GM19035 (cell line): ENCODE results near the gene PCYT2.
A peak's percentile ranks its signal among the peaks of the same experiment; 100 is the strongest.

Source experiments
- ATAC-seq: cut with Tn5 transposase; IDR thresholded peaks from one replicate; pipeline ENCODE4 v1.9.1; 2021; ENCODE audit not compliant: unreplicated experiment

Gene PCYT2

DNA sequence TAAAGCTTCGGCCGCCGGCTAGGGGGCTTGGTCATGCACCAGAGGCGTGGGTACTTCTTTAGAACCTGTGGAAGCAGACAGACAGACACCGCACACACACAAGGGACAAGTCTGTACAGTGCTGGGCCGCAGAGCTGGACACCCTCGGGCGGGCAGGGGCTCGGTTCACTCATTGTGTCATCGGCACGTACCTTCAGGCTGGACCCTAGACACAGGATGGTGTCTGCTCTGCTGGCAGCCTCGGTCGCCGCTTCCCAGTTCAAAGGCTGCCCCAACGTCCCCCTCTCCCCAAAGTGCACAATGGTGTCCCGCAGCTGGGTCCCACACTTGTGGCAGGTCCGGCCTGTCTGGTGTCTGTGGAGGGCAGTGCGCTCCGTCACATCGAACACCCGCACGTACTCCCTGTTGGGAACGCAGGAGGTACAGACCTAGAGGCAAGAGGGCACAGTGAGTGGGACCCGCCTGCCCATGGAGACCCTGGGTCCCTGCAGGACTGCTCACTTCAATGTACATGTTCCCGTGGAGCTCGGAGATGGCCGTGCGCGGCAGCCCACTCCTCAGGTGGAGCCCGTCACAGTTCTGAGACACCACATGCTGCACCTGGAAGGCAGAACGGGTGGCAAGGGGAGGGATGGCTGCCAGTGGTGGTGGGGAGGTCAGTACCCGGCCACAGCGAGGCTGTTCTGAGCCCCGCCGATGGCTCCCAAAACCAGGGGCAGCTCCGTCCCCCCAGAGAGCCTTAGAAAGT lies 3.1 kb upstream of the PCYT2 start:
- ATAC-seq: no peak

GRCh38 chr17:81913394-81914102 lies 2.3 kb upstream of the PCYT2 start:
- no peak for ATAC-seq

- no peak for ATAC-seq
Observed at GRCh38 chr17:81912441-81913309, 1.5 kb upstream of the PCYT2 start.

GRCh38 chr17:81911969-81912368 lies 770 bp upstream of the PCYT2 start:
- no peak for ATAC-seq

- peak; percentile 34 for ATAC-seq
Observed at GRCh38 chr17:81910840-81911276, 341 bp downstream of the PCYT2 start.

- no peak for ATAC-seq
Observed at GRCh38 chr17:81909966-81910839, 996 bp downstream of the PCYT2 start.

- no peak for ATAC-seq
Observed at GRCh38 chr17:81909231-81909630, 2.0 kb downstream of the PCYT2 start.

DNA sequence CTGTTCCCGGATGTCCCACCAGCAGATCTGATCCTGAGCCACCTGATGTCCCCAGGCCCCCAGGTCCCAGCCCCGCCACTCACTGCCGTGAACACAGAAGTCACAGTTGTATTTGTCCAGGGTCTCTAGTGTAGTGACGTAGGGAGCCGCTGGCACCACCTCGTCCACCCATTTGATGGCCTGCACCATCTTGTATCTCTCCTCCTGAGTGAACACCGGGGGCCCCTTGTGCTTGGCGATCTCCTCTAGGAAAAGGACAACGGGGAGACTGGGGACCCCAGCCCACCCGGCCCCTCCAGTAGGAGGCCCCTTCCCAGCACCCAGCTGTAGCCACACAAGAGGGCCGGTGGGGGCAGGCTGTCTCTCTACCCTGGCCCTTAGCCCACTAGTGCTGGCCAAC lies 2.4 kb downstream of the PCYT2 start:
- ATAC-seq: no peak

- no peak for ATAC-seq
Observed at GRCh38 chr17:81907219-81908145, 3.7 kb downstream of the PCYT2 start.

DNA sequence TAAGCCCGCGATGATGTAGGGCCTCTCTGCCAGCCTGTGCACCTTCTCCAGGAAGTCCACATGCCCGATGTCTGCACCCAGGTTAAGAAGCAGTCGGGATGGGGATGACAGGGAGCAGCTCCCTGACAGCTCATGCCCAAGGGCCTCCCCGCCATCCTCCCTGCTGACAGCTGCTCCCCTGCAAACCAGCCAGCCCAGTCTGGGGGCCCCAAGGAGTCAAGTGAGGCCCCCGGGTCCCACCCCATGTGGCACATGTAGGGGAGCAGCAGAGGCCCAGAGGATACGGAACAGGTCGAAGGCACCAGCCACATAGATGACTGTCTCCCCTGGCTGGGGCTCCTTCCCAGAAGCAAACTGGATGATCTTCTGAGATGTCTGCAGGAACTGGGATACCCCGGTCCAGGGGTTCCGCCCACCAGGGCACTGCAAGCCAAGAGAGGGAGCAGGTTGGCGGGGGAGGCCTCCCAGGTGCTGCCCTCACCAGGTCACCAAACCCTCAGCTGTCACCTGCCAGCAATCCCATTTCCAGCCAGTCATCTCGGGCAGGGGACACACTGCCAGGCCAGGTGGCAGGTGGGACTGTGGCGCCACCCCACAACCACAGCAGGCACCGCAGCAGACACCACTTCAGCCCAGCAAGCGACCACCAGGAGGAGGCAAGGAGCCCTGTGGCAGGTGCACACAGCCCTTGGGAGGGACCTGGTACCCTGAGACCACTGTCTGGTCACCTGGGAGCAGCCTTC lies 4.6 kb downstream of the PCYT2 start:
- ATAC-seq: no peak

DNA sequence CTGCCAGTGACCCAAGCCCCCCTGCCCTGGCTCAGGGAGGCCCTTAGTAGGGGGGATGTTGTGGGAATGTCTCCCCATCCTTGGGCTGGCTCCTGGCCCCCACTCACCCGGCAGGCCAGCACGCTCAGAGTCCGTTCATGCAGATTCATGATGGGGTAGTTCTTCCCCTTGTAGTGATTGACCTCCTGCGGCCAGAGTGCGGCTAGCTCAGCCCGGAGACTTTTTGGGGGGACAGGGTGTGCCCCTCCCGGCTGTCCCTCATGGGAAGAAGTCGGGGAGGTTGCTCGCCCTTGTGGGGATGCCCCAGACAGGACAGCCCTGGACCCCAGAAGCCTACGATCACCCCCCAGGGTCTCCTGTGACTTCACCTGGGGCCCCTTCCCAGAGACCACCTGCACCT lies 5.2 kb downstream of the PCYT2 start:
- no peak for ATAC-seq

DNA sequence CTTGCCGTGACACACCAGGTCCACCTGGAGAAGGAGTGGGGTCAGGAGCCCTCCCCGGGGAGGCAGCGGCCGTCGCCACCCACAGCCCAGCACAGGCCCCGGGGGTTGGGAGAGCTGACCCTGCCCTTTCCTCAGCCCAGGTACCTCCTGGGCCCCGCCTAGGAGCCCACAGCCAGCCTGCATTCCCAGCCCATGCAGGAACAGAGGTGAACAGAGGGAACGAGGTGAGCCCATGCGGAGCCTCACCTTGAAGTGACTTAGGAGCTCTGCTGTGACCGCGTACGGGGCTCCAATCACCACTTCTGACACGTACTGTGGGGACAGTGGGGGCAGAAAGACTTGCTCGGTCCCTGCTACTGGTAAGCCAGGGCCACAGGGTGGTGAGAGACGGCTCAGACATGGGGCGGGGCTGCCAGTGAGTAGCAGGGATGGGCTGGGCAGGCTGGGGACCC lies 5.7 kb downstream of the PCYT2 start:
- no peak for ATAC-seq

DNA sequence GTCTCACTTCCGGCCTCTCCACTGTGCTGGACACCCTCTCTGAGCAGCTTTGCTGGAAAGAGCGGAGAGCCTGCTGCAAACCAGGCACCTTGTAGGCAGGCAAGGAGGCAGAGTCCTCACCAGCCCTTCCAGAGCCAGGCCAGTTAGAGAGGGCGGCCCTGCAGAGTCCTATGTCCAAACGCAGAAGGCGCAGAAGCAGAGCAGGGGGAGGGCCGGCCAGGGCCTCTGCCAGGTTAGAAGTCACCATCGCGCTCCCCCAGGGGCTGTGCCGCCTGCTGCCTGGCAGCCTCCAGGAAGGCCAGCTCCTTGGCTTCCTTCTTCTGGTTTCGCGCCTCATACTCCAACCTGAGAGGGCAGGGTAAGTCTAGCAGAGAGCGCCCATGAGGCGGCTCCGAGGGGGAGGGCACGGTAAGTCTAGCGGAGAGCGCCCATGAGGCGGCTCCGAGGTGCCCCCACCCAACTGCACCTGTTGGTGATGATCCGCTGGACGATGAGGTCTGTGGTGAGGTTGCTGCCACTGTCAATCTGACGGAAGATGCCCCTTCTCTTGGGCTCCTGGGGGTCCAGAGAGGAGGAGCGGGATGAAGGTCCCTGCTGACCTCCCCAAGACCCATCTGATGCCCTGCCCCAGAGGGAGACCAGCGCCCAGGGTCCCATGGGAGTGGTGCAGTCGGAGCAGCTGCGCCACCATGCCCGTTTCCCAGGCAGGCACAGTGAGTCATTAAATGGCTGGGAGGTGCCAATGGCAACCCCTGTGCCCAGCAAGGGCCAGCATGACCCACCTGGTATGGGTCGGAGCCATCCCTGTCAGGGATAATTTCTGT lies 6.4 kb downstream of the PCYT2 start:
- no peak for ATAC-seq

- no peak for ATAC-seq
Observed at GRCh38 chr17:81903896-81904599, 7.2 kb downstream of the PCYT2 start.

DNA sequence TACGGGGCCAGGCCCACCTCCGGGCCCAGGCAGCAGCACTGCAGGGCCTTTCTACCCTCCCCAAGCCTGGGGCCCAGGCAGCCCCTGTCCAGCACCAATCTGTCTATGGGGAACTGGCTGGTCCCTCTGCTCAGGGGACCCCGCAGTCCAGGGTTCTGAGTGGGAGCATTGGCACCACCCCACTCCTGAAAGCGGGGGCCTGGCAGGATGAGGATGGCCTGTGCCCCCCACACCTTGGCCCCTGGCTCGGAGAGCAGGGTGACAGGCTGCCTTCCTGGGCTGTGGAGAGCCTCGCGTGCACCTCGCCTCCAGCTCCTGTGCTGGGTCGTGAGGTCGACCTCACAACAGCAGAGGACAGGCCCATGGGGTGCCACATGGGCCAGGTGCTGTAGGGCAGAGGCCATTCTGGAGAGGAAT lies 7.8 kb downstream of the PCYT2 start:
- no peak for ATAC-seq

DNA sequence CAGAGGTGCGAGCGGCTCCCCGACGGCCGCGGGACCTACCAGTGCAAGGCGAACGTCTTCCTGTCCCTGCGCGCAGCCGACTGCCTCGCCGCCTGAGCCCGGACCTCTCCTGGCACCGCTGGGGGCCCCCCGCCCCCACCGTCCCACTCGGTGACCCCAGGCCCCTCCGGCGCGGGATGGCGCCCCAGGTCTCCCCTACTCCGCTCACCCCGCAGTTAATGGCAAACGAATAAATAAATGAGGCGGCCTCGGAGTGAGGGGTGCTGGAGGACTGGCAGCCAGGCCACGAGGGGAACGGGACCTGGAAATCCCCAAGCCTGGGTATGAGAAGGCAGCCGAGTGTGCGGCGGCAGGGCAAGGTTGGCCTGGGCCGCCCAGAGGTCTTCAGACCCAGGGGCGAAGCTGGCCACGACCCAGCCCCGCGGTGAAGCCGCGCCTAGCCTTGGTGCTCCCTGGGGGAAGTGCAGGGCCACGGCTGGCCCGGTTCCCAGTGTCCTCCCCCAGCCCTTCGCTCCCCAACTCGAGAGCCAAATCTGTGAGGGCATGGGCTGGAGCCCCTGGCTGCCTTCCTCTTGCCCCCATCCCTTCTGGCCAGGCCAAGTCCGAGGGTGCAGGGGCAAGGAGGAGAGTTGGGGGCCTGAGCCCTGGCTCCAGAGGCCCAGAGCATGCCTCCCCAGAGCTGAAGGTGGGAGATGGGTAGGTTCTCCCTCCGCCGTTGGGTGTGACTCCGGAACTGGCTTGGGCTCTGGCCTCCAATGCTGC lies 8.4 kb downstream of the PCYT2 start:
- no peak for ATAC-seq
